HL-60 (cell line): ENCODE results near the gene ZDHHC24.

Experiments
- DNase-seq, 2 experiments: peaks; one replicate each; pipeline ENCODE4 v3.0.0-alpha.2; 2010 to 2020; ENCODE audit warnings: low read depth in 1 of 2, low spot score in 1 of 2
- H3K27ac ChIP-seq: fragments of 250-450 bp; sonication (Bioruptor Pico); replicated peaks from 2 replicates; pipeline ENCODE4 v1.5.1; 2020; ENCODE audit warnings: mild to moderate bottlenecking, moderate library complexity
- H3K27me3 ChIP-seq: fragments of 250-450 bp; sonication (Bioruptor Pico); 2 replicates; pipeline ENCODE4 v1.5.1; 2021; ENCODE audit warnings: mild to moderate bottlenecking, moderate library complexity; ENCODE audit not compliant: insufficient read depth, poor library complexity, severe bottlenecking
- H3K4me3 ChIP-seq: replicated peaks from 2 replicates; pipeline ENCODE4 v1.5.1; 2011; ENCODE audit warnings: mild to moderate bottlenecking, control low read depth, low read length; ENCODE audit not compliant: insufficient read depth
- CTCF ChIP-seq: IDR thresholded peaks from one replicate; pipeline ENCODE4 v1.5.1; 2011; ENCODE audit warnings: low read length, control low read depth, inconsistent platforms; ENCODE audit not compliant: insufficient read depth
- GABPA ChIP-seq: IDR thresholded peaks from 2 replicates; pipeline ENCODE4 v1.6.1; 2012; ENCODE audit warnings: low read depth
- POLR2AphosphoS5 ChIP-seq: IDR thresholded peaks from 2 replicates; pipeline ENCODE4 v1.6.1; 2012; ENCODE audit warnings: low read depth
- REST ChIP-seq: IDR thresholded peaks from 2 replicates; pipeline ENCODE4 v1.6.1; 2012; ENCODE audit warnings: low read depth; ENCODE audit not compliant: insufficient replicate concordance
- SPI1 ChIP-seq: IDR thresholded peaks from 2 replicates; pipeline ENCODE4 v1.6.1; 2012; ENCODE audit warnings: low read depth, mild to moderate bottlenecking, borderline replicate concordance
- long read RNA-seq: library from polyadenylated mRNA; unstranded; transcript quantifications from one replicate; pipeline ENCODE4 v2.0.0, GENCODE V29; 2020

The ZDHHC24 gene, protein sequence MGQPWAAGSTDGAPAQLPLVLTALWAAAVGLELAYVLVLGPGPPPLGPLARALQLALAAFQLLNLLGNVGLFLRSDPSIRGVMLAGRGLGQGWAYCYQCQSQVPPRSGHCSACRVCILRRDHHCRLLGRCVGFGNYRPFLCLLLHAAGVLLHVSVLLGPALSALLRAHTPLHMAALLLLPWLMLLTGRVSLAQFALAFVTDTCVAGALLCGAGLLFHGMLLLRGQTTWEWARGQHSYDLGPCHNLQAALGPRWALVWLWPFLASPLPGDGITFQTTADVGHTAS
- long read RNA-seq, full-length matches to known transcripts = 125 of 142 reads
- long read RNA-seq, partial matches to known transcripts = 1 of 142 reads
- long read RNA-seq, other reads (novel, unspliced or antisense) = 16 of 142 reads

DNA sequence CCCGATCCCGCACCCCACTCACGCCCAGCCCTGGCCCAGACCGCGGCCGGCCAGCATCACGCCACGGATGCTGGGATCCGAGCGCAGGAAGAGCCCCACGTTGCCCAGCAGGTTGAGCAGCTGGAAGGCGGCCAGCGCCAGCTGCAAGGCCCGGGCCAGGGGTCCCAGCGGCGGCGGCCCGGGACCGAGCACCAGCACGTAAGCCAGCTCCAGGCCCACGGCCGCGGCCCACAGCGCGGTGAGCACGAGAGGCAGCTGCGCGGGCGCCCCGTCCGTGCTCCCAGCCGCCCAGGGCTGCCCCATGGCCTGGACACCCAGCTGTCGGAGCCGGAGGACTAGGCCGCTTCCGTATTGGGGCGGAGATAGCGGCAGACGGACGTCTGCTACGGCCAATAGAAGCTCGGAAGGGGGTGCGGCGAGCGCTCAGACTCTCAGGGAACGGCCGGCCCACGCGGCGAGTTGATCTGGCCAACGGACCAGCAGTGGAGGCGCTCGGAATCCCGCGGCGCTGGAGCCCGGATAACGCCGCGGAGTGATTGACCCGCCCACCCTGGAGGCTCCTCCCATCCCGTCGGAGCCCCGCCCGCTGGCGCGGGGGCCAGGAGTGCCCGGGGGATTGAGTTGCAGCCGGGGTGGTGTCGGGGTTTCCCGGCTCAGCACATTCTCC lies at the start of gene ZDHHC24:
Gene ZDHHC24 (minus strand): TSS at position 348 of the 667 bp plus-strand sequence. CDS start 45 bp downstream, at position 303.
- peak within 1 kb of the TSS; percentile 88 for H3K4me3 ChIP-seq
- peak; percentile 92 to 96 for DNase-seq
- H3K27me3 ChIP-seq = peaks cover 2% of the 10 kb centered on the region
- peak; percentile 82 for TF ChIP-seq POLR2AphosphoS5
- no peak for TF ChIP-seq CTCF
- no peak for TF ChIP-seq SPI1
- peak; percentile 40 for TF ChIP-seq REST
- 0 out of 2 replicates have a peak, but pooled peaks have one; percentile 39 for TF ChIP-seq GABPA
- peak within 1 kb of the TSS; percentile 55 for H3K27ac ChIP-seq

GRCh38 chr11:66595245-66595904 lies 49.5 kb upstream of the ZDHHC24 start:
- Histone ChIP-seq H3K27me3 (no peaks in the 10 kb centered on the region), H3K27ac (peak overlapping the region; percentile 75), H3K4me3 (no peak overlapping the region)
- peak in 1 of 2 experiments; percentile 91 for DNase-seq
- TF ChIP-seq SPI1 (peak; percentile 44; the same call in 1 of the 2 replicates), POLR2AphosphoS5 (0 out of 2 replicates have a peak, but pooled peaks have one; percentile 32), CTCF (no peak)

DNA sequence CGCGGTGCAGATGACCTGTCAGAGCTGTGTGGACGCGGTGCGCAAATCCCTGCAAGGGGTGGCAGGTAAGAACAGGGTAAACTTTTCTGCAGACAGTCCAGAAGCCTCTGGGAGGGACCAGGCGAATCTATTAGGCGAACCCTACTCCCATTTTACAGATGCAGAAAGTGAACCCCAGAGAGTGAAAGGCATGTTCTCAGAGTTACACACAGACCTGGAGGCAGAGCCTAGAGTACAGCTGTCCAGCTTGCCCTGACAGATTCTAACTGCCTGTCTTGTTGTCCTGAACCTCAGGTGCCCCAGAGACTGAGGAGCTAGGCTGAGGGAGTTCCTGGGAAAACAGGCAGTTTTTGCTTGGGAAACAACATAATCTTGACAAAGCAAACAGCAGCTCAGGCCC lies 47.8 kb upstream of the ZDHHC24 start:
- Histone ChIP-seq H3K4me3 (peak overlapping the region; percentile 56), H3K27ac (peak overlapping the region; percentile 75), H3K27me3 (no peaks in the 10 kb centered on the region)
- TF ChIP-seq REST (no peak), CTCF (no peak), GABPA (no peak), POLR2AphosphoS5 (no peak), SPI1 (no peak)
- DNase-seq = no peak
